ENCODE data around the gene ZNF491. TPM values are rescaled to one million over a fixed set of nuclear protein-coding genes. Genes with fewer than 3 reads are reported as not detected.

The ZNF491 gene
- total and polyA plus RNA-seq, 9 of the 15 experiments (the other 6 are each of a cell fraction or from before 2014, with no cell fraction given), result 0.19 to 0.95 (median 0.39) TPM; not detected in 1

DNA sequence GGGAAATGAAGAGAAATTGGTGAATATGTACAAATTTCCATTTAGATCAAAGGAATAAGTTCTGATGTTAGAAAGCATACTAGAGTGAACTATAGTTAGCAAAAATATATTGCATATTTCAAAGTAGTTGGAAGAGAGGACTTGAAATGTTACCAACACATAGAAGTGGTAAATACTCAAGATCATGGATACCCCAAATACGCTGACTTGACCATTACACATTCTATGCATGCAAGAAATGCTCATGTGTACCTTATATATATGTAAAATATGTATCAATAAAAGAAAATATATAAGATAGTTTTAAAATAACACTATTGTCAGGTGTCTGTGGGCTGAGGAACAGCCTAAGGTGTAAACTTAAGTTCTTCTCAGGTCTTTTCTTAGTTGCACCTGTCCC lies 14.6 kb upstream of the ZNF491 start:
- ChIA-PET POLR2A (no interaction called here), CTCF (ENCODE audit: low intra/inter-chr PET ratio) (no interaction called here)
- FAIRE-seq, result no peak

More for the DNA sequence above, 14.6 kb upstream of the ZNF491 start:
- ATAC-seq, result no peak
- H3K27ac ChIP-seq (ENCODE audit: extremely low read depth, low read depth, low read length), result no peak overlapping the region
- WGBS (ENCODE audit: insufficient coverage, low coverage, missing lambda C conversion rate), result 95% methylated on average over 1 of the region's 1 CpG
- no peak overlapping the region for H3K9ac ChIP-seq (ENCODE audit: insufficient read depth in 1 of 2, low read depth in 2 of 2, low read length in 2 of 2)
- H3K4me1 ChIP-seq (replicated peaks in 1 of 2; ENCODE audit: control insufficient read depth in 2 of 2, insufficient read depth in 2 of 2, low read length in 2 of 2), result no peaks in the 10 kb centered on the region
- BruUV-seq (replicated peaks), result no TSS peak
- intact Hi-C loops (cut with micrococcal nuclease), result no loop called here
- H3K27me3 ChIP-seq (ENCODE audit: control insufficient read depth in 2 of 2, insufficient read depth in 2 of 2, low read length in 2 of 2), result no peaks in the 10 kb centered on the region
- in situ Hi-C loops (cut with MboI), result no loop called here
- TF ChIP-seq ZNF316 (IDR thresholded peaks at IDR 0.05) (peak; percentile 65), HDAC8 (tag; IDR thresholded peaks at IDR 0.05) (no peak), GABPA (tag; conservative IDR thresholded peaks at IDR 0.05; ENCODE audit: low read depth) (no peak), HMGN3 (IDR thresholded peaks at IDR 0.05; ENCODE audit: borderline replicate concordance, extremely low read depth, insufficient read length, low read depth, low read length) (no peak), MAFF (IDR thresholded peaks at IDR 0.05; ENCODE audit: low read length) (peak; percentile 29; the same call in 1 of the 2 replicates), KHSRP (IDR thresholded peaks at IDR 0.05) (no peak), ZNF717 (CRISPR knock-in tag; IDR thresholded peaks at IDR 0.05) (no peak)
- TF ChIP-seq, protein P1, sequence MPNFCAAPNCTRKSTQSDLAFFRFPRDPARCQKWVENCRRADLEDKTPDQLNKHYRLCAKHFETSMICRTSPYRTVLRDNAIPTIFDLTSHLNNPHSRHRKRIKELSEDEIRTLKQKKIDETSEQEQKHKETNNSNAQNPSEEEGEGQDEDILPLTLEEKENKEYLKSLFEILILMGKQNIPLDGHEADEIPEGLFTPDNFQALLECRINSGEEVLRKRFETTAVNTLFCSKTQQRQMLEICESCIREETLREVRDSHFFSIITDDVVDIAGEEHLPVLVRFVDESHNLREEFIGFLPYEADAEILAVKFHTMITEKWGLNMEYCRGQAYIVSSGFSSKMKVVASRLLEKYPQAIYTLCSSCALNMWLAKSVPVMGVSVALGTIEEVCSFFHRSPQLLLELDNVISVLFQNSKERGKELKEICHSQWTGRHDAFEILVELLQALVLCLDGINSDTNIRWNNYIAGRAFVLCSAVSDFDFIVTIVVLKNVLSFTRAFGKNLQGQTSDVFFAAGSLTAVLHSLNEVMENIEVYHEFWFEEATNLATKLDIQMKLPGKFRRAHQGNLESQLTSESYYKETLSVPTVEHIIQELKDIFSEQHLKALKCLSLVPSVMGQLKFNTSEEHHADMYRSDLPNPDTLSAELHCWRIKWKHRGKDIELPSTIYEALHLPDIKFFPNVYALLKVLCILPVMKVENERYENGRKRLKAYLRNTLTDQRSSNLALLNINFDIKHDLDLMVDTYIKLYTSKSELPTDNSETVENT (CRISPR knock-in tag; IDR thresholded peaks at IDR 0.05), result no peak
- TF ChIP-seq, protein P2, sequence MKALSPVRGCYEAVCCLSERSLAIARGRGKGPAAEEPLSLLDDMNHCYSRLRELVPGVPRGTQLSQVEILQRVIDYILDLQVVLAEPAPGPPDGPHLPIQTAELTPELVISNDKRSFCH (CRISPR knock-in tag; IDR thresholded peaks at IDR 0.05), result no peak
- TF ChIP-seq, protein P2 (tag; IDR thresholded peaks at IDR 0.05), result no peak
- TF ChIP-seq, protein P3, sequence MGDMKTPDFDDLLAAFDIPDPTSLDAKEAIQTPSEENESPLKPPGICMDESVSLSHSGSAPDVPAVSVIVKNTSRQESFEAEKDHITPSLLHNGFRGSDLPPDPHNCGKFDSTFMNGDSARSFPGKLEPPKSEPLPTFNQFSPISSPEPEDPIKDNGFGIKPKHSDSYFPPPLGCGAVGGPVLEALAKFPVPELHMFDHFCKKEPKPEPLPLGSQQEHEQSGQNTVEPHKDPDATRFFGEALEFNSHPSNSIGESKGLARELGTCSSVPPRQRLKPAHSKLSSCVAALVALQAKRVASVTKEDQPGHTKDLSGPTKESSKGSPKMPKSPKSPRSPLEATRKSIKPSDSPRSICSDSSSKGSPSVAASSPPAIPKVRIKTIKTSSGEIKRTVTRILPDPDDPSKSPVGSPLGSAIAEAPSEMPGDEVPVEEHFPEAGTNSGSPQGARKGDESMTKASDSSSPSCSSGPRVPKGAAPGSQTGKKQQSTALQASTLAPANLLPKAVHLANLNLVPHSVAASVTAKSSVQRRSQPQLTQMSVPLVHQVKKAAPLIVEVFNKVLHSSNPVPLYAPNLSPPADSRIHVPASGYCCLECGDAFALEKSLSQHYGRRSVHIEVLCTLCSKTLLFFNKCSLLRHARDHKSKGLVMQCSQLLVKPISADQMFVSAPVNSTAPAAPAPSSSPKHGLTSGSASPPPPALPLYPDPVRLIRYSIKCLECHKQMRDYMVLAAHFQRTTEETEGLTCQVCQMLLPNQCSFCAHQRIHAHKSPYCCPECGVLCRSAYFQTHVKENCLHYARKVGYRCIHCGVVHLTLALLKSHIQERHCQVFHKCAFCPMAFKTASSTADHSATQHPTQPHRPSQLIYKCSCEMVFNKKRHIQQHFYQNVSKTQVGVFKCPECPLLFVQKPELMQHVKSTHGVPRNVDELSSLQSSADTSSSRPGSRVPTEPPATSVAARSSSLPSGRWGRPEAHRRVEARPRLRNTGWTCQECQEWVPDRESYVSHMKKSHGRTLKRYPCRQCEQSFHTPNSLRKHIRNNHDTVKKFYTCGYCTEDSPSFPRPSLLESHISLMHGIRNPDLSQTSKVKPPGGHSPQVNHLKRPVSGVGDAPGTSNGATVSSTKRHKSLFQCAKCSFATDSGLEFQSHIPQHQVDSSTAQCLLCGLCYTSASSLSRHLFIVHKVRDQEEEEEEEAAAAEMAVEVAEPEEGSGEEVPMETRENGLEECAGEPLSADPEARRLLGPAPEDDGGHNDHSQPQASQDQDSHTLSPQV (IDR thresholded peaks at IDR 0.05), result no peak
- peaks cover 36% of the 10 kb centered on the region for H3K36me3 ChIP-seq (ENCODE audit: control insufficient read depth, insufficient read depth, low read length)
- no peaks in the 10 kb centered on the region for H3K79me2 ChIP-seq (ENCODE audit: control insufficient read depth, insufficient read depth, low read length)
- no peak overlapping the region for H3K4me2 ChIP-seq (ENCODE audit: insufficient read depth, low read length)
- H3K9me3 ChIP-seq (replicated peaks; ENCODE audit: control insufficient read depth, insufficient read depth, low read depth, low read length), result peaks cover 39% of the 10 kb centered on the region
- no peak for DNase-seq (ENCODE audit: extremely low read depth in 1 of 4, low spot score in 3 of 4)
- H2AFZ ChIP-seq (ENCODE audit: low read depth, low read length), result no peak overlapping the region
- H3K9me1 ChIP-seq (ENCODE audit: control insufficient read depth, insufficient read depth, low read length), result no peaks in the 10 kb centered on the region
- no peak overlapping the region for H3K4me3 ChIP-seq
- H4K20me1 ChIP-seq (replicated peaks; ENCODE audit: control insufficient read depth, insufficient read depth, low read length), result no peaks in the 10 kb centered on the region

Data from K562 (cell line).